ENCODE results near the gene PTPRZ1. TPM values are rescaled to one million over a fixed set of nuclear protein-coding genes. Genes with fewer than 3 reads are reported as not detected.

PTPRZ1 gene
- total and polyA plus RNA-seq, 2 of the 8 experiments (the other 6 are each of a cell fraction or from before 2014, with no cell fraction given): 112 to 135 TPM

DNA sequence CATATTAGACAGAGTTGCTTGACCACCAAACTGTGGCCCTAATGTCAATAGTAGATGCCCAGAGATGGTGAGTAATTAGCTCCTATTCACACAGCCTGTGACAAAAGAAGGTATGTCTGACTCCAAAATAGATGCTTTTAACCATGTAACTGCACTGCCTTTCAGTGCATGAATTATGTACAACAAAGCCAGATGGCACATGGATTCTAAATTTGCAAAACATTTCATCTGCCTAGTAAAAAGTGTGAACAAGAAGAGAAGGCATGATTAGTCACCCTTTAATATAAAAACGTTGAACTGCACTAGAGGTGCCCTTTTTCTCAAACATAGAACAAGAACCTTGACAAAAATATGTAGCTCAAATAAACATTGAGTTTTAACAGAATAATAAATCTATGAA is 35.5 kb upstream of the PTPRZ1 start (continued):
- TF ChIP-seq, protein P1, sequence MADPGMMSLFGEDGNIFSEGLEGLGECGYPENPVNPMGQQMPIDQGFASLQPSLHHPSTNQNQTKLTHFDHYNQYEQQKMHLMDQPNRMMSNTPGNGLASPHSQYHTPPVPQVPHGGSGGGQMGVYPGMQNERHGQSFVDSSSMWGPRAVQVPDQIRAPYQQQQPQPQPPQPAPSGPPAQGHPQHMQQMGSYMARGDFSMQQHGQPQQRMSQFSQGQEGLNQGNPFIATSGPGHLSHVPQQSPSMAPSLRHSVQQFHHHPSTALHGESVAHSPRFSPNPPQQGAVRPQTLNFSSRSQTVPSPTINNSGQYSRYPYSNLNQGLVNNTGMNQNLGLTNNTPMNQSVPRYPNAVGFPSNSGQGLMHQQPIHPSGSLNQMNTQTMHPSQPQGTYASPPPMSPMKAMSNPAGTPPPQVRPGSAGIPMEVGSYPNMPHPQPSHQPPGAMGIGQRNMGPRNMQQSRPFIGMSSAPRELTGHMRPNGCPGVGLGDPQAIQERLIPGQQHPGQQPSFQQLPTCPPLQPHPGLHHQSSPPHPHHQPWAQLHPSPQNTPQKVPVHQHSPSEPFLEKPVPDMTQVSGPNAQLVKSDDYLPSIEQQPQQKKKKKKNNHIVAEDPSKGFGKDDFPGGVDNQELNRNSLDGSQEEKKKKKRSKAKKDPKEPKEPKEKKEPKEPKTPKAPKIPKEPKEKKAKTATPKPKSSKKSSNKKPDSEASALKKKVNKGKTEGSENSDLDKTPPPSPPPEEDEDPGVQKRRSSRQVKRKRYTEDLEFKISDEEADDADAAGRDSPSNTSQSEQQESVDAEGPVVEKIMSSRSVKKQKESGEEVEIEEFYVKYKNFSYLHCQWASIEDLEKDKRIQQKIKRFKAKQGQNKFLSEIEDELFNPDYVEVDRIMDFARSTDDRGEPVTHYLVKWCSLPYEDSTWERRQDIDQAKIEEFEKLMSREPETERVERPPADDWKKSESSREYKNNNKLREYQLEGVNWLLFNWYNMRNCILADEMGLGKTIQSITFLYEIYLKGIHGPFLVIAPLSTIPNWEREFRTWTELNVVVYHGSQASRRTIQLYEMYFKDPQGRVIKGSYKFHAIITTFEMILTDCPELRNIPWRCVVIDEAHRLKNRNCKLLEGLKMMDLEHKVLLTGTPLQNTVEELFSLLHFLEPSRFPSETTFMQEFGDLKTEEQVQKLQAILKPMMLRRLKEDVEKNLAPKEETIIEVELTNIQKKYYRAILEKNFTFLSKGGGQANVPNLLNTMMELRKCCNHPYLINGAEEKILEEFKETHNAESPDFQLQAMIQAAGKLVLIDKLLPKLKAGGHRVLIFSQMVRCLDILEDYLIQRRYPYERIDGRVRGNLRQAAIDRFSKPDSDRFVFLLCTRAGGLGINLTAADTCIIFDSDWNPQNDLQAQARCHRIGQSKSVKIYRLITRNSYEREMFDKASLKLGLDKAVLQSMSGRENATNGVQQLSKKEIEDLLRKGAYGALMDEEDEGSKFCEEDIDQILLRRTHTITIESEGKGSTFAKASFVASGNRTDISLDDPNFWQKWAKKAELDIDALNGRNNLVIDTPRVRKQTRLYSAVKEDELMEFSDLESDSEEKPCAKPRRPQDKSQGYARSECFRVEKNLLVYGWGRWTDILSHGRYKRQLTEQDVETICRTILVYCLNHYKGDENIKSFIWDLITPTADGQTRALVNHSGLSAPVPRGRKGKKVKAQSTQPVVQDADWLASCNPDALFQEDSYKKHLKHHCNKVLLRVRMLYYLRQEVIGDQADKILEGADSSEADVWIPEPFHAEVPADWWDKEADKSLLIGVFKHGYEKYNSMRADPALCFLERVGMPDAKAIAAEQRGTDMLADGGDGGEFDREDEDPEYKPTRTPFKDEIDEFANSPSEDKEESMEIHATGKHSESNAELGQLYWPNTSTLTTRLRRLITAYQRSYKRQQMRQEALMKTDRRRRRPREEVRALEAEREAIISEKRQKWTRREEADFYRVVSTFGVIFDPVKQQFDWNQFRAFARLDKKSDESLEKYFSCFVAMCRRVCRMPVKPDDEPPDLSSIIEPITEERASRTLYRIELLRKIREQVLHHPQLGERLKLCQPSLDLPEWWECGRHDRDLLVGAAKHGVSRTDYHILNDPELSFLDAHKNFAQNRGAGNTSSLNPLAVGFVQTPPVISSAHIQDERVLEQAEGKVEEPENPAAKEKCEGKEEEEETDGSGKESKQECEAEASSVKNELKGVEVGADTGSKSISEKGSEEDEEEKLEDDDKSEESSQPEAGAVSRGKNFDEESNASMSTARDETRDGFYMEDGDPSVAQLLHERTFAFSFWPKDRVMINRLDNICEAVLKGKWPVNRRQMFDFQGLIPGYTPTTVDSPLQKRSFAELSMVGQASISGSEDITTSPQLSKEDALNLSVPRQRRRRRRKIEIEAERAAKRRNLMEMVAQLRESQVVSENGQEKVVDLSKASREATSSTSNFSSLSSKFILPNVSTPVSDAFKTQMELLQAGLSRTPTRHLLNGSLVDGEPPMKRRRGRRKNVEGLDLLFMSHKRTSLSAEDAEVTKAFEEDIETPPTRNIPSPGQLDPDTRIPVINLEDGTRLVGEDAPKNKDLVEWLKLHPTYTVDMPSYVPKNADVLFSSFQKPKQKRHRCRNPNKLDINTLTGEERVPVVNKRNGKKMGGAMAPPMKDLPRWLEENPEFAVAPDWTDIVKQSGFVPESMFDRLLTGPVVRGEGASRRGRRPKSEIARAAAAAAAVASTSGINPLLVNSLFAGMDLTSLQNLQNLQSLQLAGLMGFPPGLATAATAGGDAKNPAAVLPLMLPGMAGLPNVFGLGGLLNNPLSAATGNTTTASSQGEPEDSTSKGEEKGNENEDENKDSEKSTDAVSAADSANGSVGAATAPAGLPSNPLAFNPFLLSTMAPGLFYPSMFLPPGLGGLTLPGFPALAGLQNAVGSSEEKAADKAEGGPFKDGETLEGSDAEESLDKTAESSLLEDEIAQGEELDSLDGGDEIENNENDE (IDR thresholded peaks at IDR 0.05; ENCODE audit: insufficient replicate concordance, low read length): no peak
- TF ChIP-seq CREB1 (IDR thresholded peaks at IDR 0.05) (no peak), TEAD4 (IDR thresholded peaks at IDR 0.05; ENCODE audit: low read depth, low read length) (no peak), TBP (IDR thresholded peaks at IDR 0.05; ENCODE audit: low read depth, low read length) (no peak), HDAC2 (IDR thresholded peaks at IDR 0.05; ENCODE audit: borderline replicate concordance in 1 of 2, low read depth in 2 of 2, low read length in 2 of 2) (no peak), SIRT6 (IDR thresholded peaks at IDR 0.05; ENCODE audit: low read length) (no peak), SP4 (IDR thresholded peaks at IDR 0.05; ENCODE audit: low read length) (no peak), RFX5 (IDR thresholded peaks at IDR 0.05; ENCODE audit: borderline replicate concordance, low read depth, low read length) (no peak), MAFK (IDR thresholded peaks at IDR 0.05; ENCODE audit: low read depth, low read length) (no peak), SRF (IDR thresholded peaks at IDR 0.05; ENCODE audit: low read depth, low read length) (no peak)
- TF ChIP-seq, protein P2, sequence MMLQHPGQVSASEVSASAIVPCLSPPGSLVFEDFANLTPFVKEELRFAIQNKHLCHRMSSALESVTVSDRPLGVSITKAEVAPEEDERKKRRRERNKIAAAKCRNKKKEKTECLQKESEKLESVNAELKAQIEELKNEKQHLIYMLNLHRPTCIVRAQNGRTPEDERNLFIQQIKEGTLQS (IDR thresholded peaks at IDR 0.05; ENCODE audit: insufficient read depth, low read depth, low read length): no peak

Data from H1 (cell line).